Muscle layer of duodenum (tissue), 2 donors: ENCODE data around the gene CYCS.

ENCODE experiments used
- H3K27ac ChIP-seq: one replicate; pipeline ENCODE4 v1.7.0; 2013; ENCODE audit warnings: mild to moderate bottlenecking, low read length
- H3K27me3 ChIP-seq: one replicate; pipeline ENCODE4 v1.7.0; 2013; ENCODE audit warnings: low read depth, mild to moderate bottlenecking, control low read depth, low read length
- H3K36me3 ChIP-seq, 2 donors: one replicate each; pipeline ENCODE4 v1.7.0; 2013; ENCODE audit warnings: low read length in 2 of 2, control low read depth in 1 of 2, mild to moderate bottlenecking in 1 of 2; ENCODE audit not compliant: insufficient read depth in 2 of 2, control insufficient read depth in 1 of 2
- H3K4me1 ChIP-seq, 2 donors: one replicate each; pipeline ENCODE4 v1.7.0; 2013; ENCODE audit warnings: low read length in 2 of 2, mild to moderate bottlenecking in 2 of 2, control low read depth in 1 of 2, moderate library complexity in 1 of 2; ENCODE audit not compliant: insufficient read depth in 2 of 2, control insufficient read depth in 1 of 2
- H3K4me3 ChIP-seq, 2 donors: one replicate each; pipeline ENCODE4 v1.7.0; 2013; ENCODE audit warnings: low read length in 2 of 2, low read depth in 1 of 2, mild to moderate bottlenecking in 1 of 2
- H3K9me3 ChIP-seq, 2 donors: one replicate each; pipeline ENCODE4 v1.7.0; 2013; ENCODE audit warnings: low read length in 2 of 2, control low read depth in 1 of 2, mild to moderate bottlenecking in 1 of 2; ENCODE audit not compliant: control insufficient read depth in 1 of 2
- donor health status: healthy.

Gene CYCS

GRCh38 chr7:25148772-25149575 lies 23.9 kb upstream of the CYCS start:
- Histone ChIP-seq H3K27ac (no peak overlapping the region), H3K27me3 (no peaks in the 10 kb centered on the region), H3K4me3 (no peak overlapping the region), H3K4me1 (no peaks in the 10 kb centered on the region), H3K36me3 (peaks cover 0 to 7% of the 10 kb centered on the region in 2 donors), H3K9me3 (no peaks in the 10 kb centered on the region)

GRCh38 chr7:25143763-25144162 lies 18.7 kb upstream of the CYCS start:
- Histone ChIP-seq H3K36me3 (peaks cover 0 to 6% of the 10 kb centered on the region in 2 donors), H3K9me3 (no peaks in the 10 kb centered on the region), H3K4me3 (no peak overlapping the region), H3K4me1 (no peaks in the 10 kb centered on the region), H3K27me3 (no peaks in the 10 kb centered on the region), H3K27ac (no peak overlapping the region)

- H3K9me3 ChIP-seq = no peaks in the 10 kb centered on the region
- no peaks in the 10 kb centered on the region for H3K4me1 ChIP-seq
- no peak overlapping the region for H3K4me3 ChIP-seq
- peaks cover 3 to 8% of the 10 kb centered on the region in 2 donors for H3K36me3 ChIP-seq
- no peak overlapping the region for H3K27ac ChIP-seq
- no peaks in the 10 kb centered on the region for H3K27me3 ChIP-seq
Observed at GRCh38 chr7:25139536-25139935, 14.5 kb upstream of the CYCS start.

GRCh38 chr7:25134358-25135010 lies 9.4 kb upstream of the CYCS start:
- Histone ChIP-seq H3K4me1 (no peaks in the 10 kb centered on the region), H3K9me3 (no peaks in the 10 kb centered on the region), H3K4me3 (no peak overlapping the region), H3K27me3 (no peaks in the 10 kb centered on the region), H3K36me3 (peaks cover 0 to 8% of the 10 kb centered on the region in 2 donors), H3K27ac (no peak overlapping the region)

- no peak overlapping the region for H3K27ac ChIP-seq
Observed at GRCh38 chr7:25132430-25132829, 7.4 kb upstream of the CYCS start.

GRCh38 chr7:25126751-25127150 lies 1.7 kb upstream of the CYCS start:
- Histone ChIP-seq H3K4me3 (no peak overlapping the region), H3K27ac (no peak overlapping the region), H3K9me3 (no peaks in the 10 kb centered on the region)

More at GRCh38 chr7:25132430-25132829, 7.4 kb upstream of the CYCS start:
- H3K9me3 ChIP-seq = no peaks in the 10 kb centered on the region
- no peaks in the 10 kb centered on the region for H3K4me1 ChIP-seq
- H3K4me3 ChIP-seq = no peak overlapping the region
- peaks cover 0 to 8% of the 10 kb centered on the region in 2 donors for H3K36me3 ChIP-seq
- H3K27me3 ChIP-seq = no peaks in the 10 kb centered on the region

GRCh38 chr7:25124465-25125136 lies 459 bp downstream of the CYCS start:
- Histone ChIP-seq H3K4me1 (no peaks in the 10 kb centered on the region), H3K9me3 (no peaks in the 10 kb centered on the region), H3K27me3 (no peaks in the 10 kb centered on the region), H3K36me3 (peaks cover 25 to 29% of the 10 kb centered on the region in 2 donors), H3K27ac (peak overlapping the region; percentile 94), H3K4me3 (peak overlapping the region; percentile 82 to 96)

More at GRCh38 chr7:25126751-25127150, 1.7 kb upstream of the CYCS start:
- Histone ChIP-seq H3K27me3 (no peaks in the 10 kb centered on the region), H3K36me3 (peaks cover 10 to 11% of the 10 kb centered on the region in 2 donors), H3K4me1 (no peaks in the 10 kb centered on the region)

- Histone ChIP-seq H3K36me3 (peaks cover 27 to 29% of the 10 kb centered on the region in 2 donors), H3K4me1 (no peaks in the 10 kb centered on the region), H3K27ac (no peak overlapping the region), H3K4me3 (no peak overlapping the region), H3K27me3 (no peaks in the 10 kb centered on the region), H3K9me3 (no peaks in the 10 kb centered on the region)
Observed at GRCh38 chr7:25122373-25122772, 2.7 kb downstream of the CYCS start.

GRCh38 chr7:25121599-25121998 lies 3.5 kb downstream of the CYCS start:
- Histone ChIP-seq H3K9me3 (no peaks in the 10 kb centered on the region), H3K27ac (no peak overlapping the region), H3K4me1 (no peaks in the 10 kb centered on the region), H3K36me3 (peaks cover 27 to 29% of the 10 kb centered on the region in 2 donors), H3K4me3 (no peak overlapping the region), H3K27me3 (no peaks in the 10 kb centered on the region)

GRCh38 chr7:25119102-25119501 lies 6.0 kb downstream of the CYCS start:
- Histone ChIP-seq H3K4me1 (no peaks in the 10 kb centered on the region), H3K9me3 (no peaks in the 10 kb centered on the region), H3K27me3 (no peaks in the 10 kb centered on the region), H3K27ac (no peak overlapping the region), H3K36me3 (peaks cover 27 to 29% of the 10 kb centered on the region in 2 donors), H3K4me3 (no peak overlapping the region)

- no peak overlapping the region for H3K27ac ChIP-seq
- no peak overlapping the region for H3K4me3 ChIP-seq
- H3K36me3 ChIP-seq = peaks cover 27 to 29% of the 10 kb centered on the region in 2 donors
- H3K9me3 ChIP-seq = no peaks in the 10 kb centered on the region
- no peaks in the 10 kb centered on the region for H3K27me3 ChIP-seq
- H3K4me1 ChIP-seq = no peaks in the 10 kb centered on the region
Observed at GRCh38 chr7:25118048-25118753, 6.9 kb downstream of the CYCS start.
